Activated T-cell treated with anti-CD3 and anti-CD28 coated beads for 48 hours (primary cell): ENCODE results near the gene SCARB1.

ENCODE experiments used
- DNase-seq: peaks from one replicate; pipeline ENCODE4 v3.0.0-alpha.2; 2020; ENCODE audit warnings: low read depth

SCARB1 gene

GRCh38 chr12:124730455-124730932 lies 133.2 kb downstream of the SCARB1 start:
- DNase-seq, result no peak

- DNase-seq, result no peak
Measured at GRCh38 chr12:124727922-124728321, 135.7 kb downstream of the SCARB1 start.

- DNase-seq, result no peak
Measured at GRCh38 chr12:124727264-124727800, 136.3 kb downstream of the SCARB1 start.
